GM21723 (cell line): ENCODE data around the gene ZNF30.
"Not testable (repeated sequence)": the region's sequence is repeated elsewhere in the genome, so short reads cannot be mapped to it uniquely, and the experiment has no call there.

Experiments used
- ATAC-seq: cut with Tn5 transposase; IDR thresholded peaks from one replicate; pipeline ENCODE4 v1.9.1; 2021; ENCODE audit warnings: mild to moderate bottlenecking, moderate library complexity; ENCODE audit not compliant: unreplicated experiment

Gene ZNF30

GRCh38 chr19:34960103-34960805 lies 33.6 kb downstream of the ZNF30 start:
- no peak for ATAC-seq

DNA sequence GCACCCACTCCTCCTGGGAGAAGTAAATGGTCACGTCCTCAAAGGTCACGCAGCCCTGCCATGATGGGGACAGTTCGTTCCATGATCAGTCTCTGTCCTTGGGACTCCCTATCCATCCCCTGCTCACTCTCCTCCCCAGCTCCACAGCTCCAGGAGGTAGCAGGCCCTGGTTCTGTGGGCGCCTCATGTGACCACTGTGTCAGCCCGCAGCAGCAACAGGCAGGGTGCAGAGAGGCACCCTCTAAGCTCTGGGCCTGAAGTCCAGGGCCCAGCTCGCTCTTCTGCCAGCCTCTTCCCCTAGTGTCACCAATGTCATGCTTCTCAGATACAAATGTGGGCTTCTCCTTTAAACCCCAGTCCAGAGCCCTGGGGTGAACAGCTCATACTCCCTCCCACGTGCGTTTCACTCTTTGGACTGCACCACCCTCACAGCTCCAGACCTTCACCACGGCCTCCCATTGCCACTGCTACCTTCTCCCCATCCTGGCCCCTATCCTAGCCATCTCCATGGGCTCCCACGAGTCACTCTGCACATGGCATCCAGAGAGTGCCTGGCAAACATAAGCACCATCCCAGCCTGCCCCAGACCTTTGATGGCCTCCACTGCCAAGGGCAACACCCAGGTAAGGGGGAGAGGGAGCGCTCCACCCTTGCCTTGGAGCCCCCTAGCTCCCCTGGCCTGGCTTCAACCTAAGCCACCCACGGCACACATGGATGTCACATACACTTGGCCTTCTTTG lies 34.4 kb downstream of the ZNF30 start:
- ATAC-seq, result no peak

DNA sequence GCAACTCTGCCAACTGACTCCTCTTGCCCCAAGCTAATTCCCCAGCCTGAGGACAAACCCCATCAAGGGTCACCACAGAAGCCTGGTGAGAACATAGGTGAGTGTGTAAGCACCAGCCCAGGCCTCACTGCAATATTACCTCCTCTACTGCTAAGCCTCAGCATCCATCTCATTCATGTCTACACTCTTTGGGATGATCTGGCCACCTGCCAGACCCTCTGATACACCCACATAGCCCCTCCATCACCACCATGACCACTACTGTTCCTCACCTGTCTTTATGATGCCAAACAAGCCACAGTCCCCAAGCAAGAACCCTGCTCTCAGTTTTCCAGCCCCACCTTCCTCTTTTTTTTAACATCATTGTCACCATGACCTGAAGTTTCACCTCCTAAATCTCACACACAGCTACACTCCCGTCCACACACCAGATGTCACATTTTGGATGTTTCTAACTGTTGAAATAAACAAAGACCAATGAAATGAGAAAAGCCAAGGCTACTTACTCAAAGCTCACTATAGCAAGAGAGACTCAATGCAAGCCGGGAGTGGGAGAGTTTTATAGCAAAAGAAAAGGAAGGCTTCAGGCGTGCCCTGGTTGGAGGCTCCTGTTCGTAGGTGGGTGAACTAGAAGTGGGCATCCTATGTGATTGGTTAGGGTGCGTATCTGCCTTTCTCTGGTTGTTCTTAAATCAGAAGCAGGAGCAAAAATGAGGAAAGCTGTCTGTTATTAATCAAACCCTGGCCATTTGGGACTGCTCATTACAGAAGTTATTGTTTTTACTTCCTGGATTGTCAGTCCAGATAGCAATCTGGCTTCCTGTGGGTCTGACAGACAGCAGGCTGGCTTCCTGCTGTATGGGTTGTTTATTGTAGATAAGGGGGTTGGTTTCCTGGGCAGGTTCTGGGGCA lies 35.3 kb downstream of the ZNF30 start:
- ATAC-seq, result no peak

DNA sequence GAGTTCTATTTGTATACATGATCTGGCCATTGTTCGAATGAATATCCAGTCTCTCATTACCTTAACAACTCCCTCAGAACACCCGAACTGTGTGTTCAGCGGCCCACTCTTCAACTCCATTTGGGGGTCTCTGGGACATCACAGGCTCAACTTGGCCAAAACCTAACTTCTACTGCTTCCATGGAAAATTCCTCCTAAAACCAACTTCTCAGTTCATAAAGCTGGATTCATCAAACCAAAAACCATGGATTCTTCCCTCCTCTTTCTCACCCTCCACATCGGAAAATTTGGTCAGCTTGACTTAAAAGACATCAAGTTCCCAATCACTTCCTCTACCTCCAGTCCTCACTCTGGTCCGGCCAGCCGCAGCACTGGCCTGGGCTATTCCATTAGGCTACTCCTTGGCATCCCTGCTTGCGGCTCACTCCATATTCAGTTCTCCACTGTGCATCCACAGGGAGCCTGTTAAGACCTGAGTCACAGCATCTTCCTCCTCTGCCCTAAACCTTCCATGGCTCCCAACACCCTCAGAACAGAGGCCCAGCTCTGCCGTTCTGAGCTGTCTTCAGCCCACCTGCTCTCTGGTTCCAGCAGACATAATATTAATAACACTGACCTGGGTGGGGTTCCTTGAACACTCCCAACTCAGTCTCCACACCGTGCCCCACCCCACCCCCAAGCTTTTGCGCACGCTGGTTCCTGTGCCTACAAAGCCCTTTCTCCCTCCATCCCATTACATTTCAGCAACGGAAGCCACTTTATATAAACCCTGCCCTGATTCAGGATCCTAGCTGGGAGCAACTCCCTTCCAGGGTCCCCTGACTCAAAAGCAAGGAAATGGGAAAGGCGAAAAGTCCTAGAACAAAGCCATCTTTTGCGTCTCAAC lies 36.2 kb downstream of the ZNF30 start:
- no peak for ATAC-seq

- ATAC-seq, result peak; percentile 70
These were observed 37.1 kb downstream of the ZNF30 start, which contains the start of gene ZNF792 for GRCh38 chr19:34963573-34964406. ZNF792 (minus strand) TSS chr19:34964229; CDS start chr19:34963662, 567 bp downstream.

DNA sequence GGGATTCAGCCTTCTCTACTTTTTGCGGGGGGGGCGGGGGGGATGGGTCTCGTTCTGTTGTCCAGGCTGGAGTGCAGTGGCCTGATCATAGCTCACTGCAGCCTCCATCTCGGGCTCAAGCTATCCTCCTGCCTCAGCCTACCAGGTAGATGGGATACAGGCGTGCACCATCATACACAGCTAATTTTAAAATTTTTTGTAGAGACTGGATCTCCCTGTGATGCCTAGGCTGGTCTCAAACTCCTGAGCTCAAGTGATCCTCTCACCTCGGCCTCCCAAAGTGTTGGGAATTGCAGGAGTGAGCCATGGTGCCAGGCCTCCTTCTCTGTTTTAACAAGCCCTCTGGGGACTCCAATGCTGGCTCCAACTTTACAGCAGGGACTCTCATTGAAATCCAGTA lies 37.9 kb downstream of the ZNF30 start:
- ATAC-seq, result no peak

GRCh38 chr19:34965505-34965904 lies 38.8 kb downstream of the ZNF30 start:
- ATAC-seq, result not testable (repeated sequence)

- ATAC-seq, result no peak
These were observed 40.8 kb downstream of the ZNF30 start for GRCh38 chr19:34967551-34967950.

DNA sequence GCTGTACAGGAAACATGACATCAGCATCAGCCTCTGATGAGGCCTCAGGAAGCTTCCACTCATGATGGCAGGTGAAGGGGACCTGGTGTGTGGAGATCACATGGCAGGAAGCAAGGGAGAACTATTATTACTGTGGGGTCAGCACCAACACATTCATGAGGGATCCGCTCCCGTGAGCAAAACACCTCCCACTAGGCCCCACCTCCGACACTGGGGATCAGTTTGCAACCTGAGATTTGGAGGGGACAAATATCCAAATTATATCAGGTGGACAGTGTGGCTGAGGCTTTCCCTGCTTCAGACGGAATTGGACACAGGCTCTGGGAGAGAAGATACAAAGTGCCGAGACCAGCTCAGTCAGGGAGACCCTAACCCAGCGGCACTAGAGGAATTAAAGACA lies 43.0 kb downstream of the ZNF30 start:
- ATAC-seq, result no peak

- ATAC-seq, result not testable (repeated sequence)
These were observed 43.6 kb downstream of the ZNF30 start for GRCh38 chr19:34970185-34970780.

DNA sequence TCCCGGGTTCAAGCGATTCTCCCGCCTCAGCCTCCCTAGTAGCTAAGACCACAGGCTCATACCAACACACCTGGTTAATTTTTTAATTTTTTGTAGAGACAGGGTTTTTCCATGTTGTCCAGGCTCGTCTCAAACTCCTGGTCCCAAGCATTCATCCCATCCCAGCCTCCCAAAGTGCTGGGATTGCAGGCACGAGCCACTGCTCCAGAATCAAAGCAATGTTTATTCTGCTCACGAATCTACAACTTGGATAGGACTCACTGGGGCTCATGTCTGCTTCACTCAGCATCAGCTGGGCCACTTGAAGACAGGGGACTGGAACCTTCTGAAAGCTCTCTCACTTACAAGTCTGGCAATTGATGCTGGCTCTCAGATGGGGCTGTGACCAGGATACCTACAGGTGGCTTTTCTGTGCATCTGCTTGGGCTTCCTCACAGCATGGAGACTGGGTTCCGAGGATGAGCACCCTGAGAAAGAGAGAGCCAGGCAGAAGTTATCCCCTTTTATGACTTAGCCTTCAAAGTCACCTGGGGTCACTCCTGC lies 45.5 kb downstream of the ZNF30 start:
- no peak for ATAC-seq

DNA sequence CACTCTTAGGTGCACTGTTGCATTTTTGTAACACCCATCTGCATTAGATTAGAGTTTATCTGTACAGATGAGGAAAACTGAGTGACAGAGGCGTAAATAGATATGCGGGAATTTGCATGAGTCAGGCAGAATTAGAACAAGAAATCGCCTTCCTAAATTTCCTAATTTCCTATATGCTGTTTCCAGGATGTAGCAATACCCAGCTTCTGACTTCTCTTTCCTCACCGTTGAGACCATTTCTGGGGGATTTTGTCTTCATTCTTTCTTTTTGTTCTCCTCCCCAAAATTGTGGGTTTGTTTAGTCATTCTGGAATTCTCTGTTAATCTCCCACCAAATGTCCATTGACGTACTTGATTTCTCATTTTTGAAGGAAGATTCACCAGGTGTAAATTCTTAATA lies 47.9 kb downstream of the ZNF30 start:
- no peak for ATAC-seq

- ATAC-seq, result no peak
These were observed 48.4 kb downstream of the ZNF30 start for GRCh38 chr19:34975056-34975455.

GRCh38 chr19:34976611-34977010 lies 49.9 kb downstream of the ZNF30 start:
- no peak for ATAC-seq

- no peak for ATAC-seq
These were observed 53.3 kb downstream of the ZNF30 start for GRCh38 chr19:34979819-34980640.

DNA sequence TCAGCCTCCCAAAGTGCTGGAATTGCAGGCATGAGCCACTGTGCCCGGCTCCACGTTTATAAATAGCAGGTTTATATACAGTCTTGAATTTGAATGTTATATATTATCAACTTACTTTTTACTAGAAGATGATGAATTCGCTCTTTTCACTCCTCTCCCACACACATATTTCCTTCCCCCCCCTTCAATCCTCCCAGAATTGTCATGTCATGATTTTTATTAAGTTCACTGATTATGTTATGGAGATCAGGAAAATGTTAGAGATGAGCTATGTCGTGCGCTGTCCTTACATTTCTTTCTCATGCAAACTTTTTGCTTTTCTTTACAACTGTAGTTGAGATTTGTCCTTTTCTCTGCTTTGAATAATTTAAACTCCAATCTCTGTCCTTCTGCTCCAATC lies 55.6 kb downstream of the ZNF30 start:
- ATAC-seq, result no peak

GRCh38 chr19:34983786-34984185 lies 57.1 kb downstream of the ZNF30 start:
- no peak for ATAC-seq

- ATAC-seq, result no peak
These were observed 57.6 kb downstream of the ZNF30 start for GRCh38 chr19:34984287-34984686.
